ENCODE results near the gene CTU1.

Gene CTU1

DNA sequence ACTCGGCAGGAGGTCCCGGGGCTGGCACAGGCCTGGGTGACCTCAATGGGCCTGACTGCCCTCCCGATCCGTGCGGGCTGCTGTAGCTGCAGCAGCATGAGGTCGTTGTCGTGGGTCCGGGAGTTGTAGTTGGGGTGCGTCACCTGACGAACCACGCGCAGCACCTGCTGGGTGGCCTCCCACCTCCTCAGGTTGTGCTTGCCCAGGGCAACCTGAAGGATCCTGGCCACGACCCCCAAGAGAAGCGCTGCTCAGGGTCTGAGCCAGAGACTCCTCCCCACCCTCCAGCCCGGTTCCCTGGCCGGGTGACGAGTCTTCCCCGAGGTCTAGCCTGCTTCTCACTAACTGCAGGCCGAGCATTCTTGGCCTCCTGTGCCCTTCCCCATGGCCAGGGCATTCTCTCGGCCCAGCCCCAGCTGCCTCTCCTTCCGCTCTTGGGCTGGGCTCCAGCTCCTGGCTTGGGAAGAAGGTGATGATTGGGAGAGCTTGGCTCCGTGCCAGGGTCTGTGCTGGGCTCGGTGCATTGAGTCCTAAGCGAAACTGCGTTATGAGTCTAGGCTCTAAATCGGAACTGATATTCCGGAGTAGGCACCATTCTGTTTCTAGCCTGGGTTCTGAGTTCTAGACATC, 28.6 kb downstream of the CTU1 start:
- DNase-seq, result no peak

DNA sequence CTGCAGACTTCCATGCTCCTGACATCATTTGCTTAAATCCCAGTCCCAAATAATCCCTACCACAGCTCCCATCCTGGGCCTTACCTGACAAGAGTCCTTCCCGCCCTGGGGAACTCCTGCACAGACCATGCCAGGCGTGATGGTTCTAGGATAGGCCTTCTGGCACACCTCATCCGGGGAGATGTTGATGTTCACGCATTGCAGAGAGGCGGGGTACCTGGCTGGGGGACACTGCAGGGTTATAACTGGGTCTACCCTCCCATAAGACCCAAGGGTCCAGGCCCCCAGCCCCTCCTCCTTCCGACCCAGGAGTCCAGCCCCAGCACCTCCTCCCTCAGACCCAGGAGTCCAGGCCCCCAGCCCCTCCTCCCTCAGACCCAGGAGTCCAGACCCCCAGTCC, 29.5 kb downstream of the CTU1 start:
- DNase-seq, result no peak

DNA sequence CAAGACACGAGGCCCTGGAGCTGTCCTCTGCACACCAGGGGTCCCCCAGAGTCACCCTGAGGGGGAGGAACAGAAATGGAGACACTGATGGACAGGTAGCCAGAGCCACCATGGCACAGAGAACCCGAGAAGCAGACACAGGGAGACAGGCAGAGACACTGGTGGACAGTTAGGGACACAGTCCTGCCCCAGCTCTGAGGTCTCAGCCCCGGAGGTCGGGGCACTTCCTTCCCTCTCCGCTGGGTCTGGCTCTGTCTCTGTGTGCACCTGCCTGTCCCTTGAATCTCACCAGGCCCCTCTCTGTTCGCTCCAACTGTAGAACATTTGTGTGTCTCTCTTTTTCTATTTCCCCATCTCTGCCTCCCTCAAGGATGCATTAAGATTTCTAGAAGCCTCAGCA, 30.1 kb downstream of the CTU1 start:
- no peak for DNase-seq

DNA sequence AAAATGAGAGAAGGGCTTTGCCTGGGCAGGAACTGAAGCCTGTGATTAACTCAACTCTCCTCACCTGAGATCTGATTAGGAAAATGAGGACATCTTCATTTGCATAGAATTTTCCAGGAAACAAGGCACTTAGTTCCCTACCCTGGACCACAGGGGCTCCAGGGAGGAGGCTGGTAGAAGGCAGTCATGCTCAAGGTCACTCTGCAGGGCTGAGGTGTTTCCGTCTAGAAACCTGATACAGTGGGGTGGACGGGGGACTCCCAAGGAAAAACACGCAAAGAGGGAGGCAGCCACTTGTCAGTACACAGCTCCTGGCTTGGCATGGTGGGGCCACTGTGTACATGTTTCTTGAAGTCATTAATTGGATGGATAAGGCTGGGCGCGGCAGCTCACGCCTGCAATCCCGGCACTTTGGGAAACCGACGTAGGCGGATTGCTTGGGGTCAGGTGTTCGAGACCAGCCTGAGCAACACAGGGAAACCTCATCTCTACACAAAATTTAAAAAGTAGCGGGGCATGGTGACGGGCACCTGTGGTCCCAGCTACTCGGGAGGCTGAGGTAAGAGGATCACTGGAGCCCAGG, 31.5 kb downstream of the CTU1 start:
- DNase-seq, result no peak

GRCh38 chr19:51075998-51076397, 32.2 kb downstream of the CTU1 start:
- DNase-seq, result no peak

GRCh38 chr19:51071095-51071405, 37.2 kb downstream of the CTU1 start:
- no peak for DNase-seq

DNA sequence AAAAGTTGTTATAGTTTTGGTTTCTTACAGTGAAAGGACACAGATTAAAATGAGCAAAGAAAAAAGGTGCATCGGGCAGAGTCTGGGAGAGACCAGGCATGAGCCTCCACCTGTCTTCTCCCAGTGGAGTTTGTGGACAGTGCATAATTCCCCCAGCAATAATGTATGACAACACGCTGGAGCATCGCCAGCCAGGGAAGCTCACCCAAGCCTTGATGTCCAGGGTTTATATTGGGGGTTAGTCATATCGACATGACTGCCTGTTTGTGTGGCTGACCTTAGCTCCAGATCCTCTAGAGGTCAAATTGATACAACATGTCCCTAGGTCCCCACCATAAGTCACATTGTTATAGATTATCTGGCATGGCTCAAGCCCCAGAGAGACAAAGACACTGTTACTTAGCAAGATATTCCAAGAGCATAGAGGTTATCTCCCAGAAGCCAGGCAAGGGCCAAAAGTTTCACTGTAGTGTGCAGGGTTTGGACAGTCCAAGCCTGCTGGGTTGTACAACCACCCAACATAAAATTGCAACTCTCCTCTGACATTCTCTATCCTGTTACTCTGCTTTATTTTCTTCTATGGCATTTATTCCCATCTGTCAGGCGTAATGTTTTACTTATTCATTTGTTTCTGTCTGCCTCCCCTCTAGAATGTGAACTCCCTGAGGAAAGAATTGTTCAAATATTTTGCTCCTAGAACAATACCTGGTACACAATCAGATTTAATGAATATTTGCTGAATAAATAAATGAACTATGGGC, 37.7 kb downstream of the CTU1 start:
- DNase-seq, result no peak

GRCh38 chr19:51066393-51067186, 41.6 kb downstream of the CTU1 start:
- DNase-seq, result no peak

DNA sequence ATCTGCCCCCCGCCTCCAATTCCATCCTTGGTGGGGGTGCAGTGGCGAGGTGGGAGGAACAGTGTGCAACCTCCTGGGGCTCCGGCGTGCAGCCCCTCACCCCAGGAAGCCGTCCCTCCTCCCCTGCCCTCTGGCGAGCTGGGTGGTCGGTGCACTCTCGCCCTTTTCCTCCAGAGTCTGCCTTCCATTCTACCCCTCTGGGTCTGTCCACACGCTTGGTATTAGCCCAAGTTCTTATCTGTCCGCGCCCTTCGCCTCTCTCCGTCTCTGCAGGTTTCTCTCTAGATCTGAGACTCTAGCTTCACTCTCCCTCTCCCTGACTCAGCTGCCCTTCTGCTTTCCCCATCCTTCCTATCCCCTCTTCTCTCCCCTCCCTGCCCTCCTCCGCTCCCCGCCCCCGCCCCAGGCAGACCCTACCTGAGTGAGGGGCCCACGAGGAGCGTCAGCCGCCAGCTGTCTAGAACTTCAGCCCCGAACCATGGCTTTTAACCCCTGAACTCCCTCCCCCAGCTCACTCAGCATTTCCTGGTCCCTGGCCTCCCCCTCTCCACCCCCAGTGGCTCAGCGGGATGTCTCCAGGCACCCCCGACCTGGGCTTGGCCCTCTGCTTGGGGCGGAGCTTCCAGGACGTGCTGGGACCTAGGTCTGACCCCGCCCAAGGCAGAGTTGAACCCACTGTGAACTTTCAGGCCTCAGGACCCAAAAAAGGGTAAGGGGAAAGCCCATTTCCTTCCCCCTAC, 42.8 kb downstream of the CTU1 start:
- no peak for DNase-seq

DNA sequence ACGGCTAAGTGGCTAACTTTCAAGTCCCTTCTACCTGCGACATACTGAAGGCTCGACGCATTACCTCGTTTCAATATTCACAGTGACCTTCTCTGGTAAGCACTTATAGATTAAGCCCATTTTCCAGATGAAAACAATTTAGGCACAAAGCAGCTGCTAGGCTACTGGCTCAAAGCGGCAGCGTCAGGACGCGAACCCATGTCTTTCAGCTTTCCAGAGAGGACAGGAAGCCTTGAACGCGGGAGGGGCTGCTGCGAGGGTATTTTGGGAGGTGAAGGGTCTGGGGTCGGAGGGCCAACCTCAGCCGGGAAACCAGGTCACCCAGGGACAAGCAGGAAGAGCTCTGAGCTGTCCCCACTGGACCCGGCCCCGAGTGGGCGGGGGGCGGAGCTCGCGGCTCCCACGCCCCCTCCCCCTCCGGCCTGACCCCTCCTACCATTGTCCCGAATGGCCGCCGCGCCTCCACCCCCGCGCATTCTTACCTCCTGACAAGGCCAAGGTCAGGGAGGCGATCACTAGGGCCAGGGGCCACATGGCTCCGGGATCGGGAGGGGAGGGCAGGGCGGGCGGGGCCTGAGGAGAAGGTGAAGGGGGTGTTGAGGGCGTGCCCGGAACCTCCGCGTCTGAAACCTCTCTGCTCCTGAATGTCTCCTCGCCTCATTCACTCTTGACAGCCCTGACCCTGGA, 43.5 kb downstream of the CTU1 start, which contains the start of gene KLK13:
KLK13 (minus strand) TSS at position 559 of the 687 bp plus-strand sequence; CDS start at position 534, 25 bp downstream.
- no peak for DNase-seq

GRCh38 chr19:51063664-51064063, 44.5 kb downstream of the CTU1 start:
- DNase-seq, result no peak

GRCh38 chr19:51060973-51061372, 47.2 kb downstream of the CTU1 start:
- no peak for DNase-seq

GRCh38 chr19:51060336-51060735, 47.9 kb downstream of the CTU1 start:
- DNase-seq, result no peak

DNA sequence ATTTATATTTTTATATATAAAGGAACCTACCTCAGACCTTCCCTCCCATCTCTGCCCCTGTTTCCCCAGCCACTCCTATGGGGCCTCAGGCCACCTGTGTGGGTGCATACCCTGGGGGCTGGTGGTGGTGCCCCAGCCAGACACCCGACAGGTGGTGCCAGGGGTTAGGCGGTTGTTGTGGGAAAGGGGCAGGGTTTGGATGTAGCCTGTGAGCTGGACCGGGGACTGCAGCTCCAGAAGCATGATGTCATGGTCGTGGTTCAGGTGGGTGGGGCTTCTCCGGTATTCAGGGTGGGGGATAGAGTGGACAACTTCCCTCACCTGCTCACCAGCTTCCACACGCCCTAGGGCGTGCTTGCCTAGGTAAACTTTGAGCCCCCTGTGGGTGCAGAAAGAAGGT, 48.5 kb downstream of the CTU1 start:
- DNase-seq, result no peak

DNA sequence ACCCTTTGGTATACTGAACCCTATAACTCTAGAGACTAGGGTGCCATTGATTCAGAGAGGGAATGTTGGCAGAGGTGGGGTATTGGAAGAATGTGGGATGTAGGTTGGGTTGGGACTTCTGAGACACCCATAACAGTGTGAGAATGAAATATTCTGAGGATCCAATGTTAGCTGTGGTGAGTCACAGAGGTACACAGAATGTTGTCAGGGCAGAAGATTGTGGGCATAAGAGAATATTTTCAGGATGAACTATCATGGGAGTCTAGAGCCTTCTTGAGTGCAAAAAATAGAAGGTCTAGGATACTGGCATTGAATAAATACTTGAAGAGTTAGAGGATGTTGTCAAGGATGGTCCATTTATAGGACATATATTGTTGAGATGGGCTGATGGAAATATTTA, 52.3 kb downstream of the CTU1 start:
- no peak for DNase-seq

All from CD4-positive, alpha-beta T cell treated with Interleukin-4 for 1 hour (primary cell).